Muscle of leg (tissue), 11 donors: ENCODE data around the gene TENT5A. TPM values are rescaled to one million over a fixed set of nuclear protein-coding genes. Genes with fewer than 3 reads are reported as not detected.
A peak's percentile ranks its signal among the peaks of the same experiment; 100 is the strongest.
"Not testable (repeated sequence)": the region's sequence is repeated elsewhere in the genome, so short reads cannot be mapped to it uniquely, and the experiment has no call there.

Source experiments
- DNase-seq: peaks from one replicate; pipeline ENCODE4 v3.0.0; 2013
- H3K27ac ChIP-seq: one replicate; pipeline ENCODE4 v1.5.1; 2013; ENCODE audit warnings: mild to moderate bottlenecking, low read length, control low read depth
- H3K27me3 ChIP-seq: one replicate; pipeline ENCODE4 v1.6.1; 2013; ENCODE audit warnings: low read length; ENCODE audit not compliant: control insufficient read depth, insufficient read depth
- H3K36me3 ChIP-seq: one replicate; pipeline ENCODE4 v1.6.1; 2013; ENCODE audit warnings: low read length; ENCODE audit not compliant: control insufficient read depth, insufficient read depth
- H3K4me1 ChIP-seq: one replicate; pipeline ENCODE4 v1.6.1; 2013; ENCODE audit warnings: low read length; ENCODE audit not compliant: control insufficient read depth, insufficient read depth
- H3K4me3 ChIP-seq: one replicate; pipeline ENCODE4 v1.5.1; 2013; ENCODE audit warnings: low read length, control low read depth
- H3K9me3 ChIP-seq: replicated peaks from 2 replicates; pipeline ENCODE4 v1.6.1; 2013; ENCODE audit warnings: low read depth, low read length; ENCODE audit not compliant: control insufficient read depth
- WGBS: methylation state at CpG from one replicate; pipeline ENCODE4 v1.1.5; 2013; ENCODE audit warnings: missing lambda C conversion rate; ENCODE audit not compliant: insufficient coverage; 5-methylcytosine and 5-hydroxymethylcytosine counted together
- polyA plus RNA-seq, 8 donors: library from polyadenylated mRNA; unstranded; fragments of 120-200 nt; gene quantifications; one replicate each; pipeline versions ENCODE4 v1.2.1 to v1.2.3, GENCODE V29; 2013; ENCODE audit warnings: inconsistent platforms in 1 of 8, low replicate concordance in 1 of 8; ENCODE audit not compliant: insufficient read length in 8 of 8, insufficient read depth in 1 of 8
- total RNA-seq: library from RNA; stranded (reverse); fragments of 120-200 nt; gene quantifications from one replicate; pipeline ENCODE4 v1.2.4, GENCODE V29; 2013

The TENT5A gene
- total and polyA plus RNA-seq, 9 donors: 5.1 to 23.1 (median 9.2) TPM

DNA sequence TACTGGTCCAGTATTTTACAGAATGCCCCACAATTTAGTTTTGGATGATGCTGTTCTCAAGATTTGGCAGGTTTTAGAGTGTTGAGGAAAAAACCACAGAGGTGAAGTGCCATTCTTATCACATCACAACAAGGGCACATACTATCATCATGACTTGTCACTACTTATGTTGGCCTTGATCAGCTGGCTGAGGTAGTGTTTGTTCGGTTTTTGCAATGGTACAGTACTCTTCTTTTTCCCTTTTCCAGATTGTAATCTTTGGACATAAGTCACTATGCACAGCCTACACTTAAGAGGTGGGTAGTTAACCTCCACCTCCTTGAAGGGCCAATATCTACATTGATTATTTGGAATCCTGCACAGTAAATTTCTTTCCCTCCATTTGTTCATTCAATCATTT is 8.8 kb downstream of the TENT5A start:
- Histone ChIP-seq H3K27ac (no peak overlapping the region), H3K4me3 (no peak overlapping the region), H3K4me1 (no peaks in the 10 kb centered on the region), H3K36me3 (no peaks in the 10 kb centered on the region), H3K9me3 (no peaks in the 10 kb centered on the region), H3K27me3 (no peaks in the 10 kb centered on the region)
- no peak for DNase-seq
- no CpG with 5 or more reads among the region's 1 CpG for WGBS

DNA sequence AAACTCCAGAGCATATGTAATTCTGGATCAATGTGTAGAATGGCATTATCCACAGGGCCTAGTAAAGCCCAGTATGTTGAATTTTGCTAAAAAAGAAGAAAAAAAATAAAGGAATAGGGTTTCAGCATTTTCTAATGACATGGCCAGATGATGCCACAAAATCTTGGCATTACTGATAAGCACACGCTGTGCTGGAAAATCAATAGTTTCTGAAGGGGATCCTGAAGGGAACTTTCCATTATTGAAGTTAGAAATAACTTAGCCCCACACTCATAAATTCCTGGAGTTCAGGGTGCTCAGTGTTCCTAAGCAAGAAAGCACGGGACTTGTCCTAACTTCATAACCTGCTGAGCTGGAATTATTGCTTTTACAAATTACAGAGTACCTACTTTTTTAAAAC is 10.8 kb downstream of the TENT5A start:
- DNase-seq: peak; percentile 42
- Histone ChIP-seq H3K4me3 (no peak overlapping the region), H3K4me1 (no peaks in the 10 kb centered on the region), H3K27me3 (no peaks in the 10 kb centered on the region), H3K27ac (no peak overlapping the region), H3K9me3 (no peaks in the 10 kb centered on the region), H3K36me3 (no peaks in the 10 kb centered on the region)
- WGBS: 60% methylated on average over 1 of the region's 2 CpGs

DNA sequence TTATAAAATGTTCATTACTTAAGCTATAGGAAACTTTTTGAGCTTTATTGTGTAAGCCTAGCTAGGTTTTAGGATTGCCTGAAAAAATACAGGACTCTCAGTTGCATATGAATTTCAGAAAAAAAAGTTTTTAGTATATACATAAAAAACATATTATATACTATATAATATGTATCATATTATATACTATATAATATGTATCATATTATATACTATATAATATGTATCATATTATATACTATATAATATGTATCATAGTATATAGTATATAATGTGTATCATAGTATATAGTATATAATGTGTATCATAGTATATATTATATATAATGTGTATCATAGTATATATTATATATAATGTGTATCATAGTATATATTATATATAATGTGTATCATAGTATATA is 11.9 kb downstream of the TENT5A start:
- H3K4me1 ChIP-seq, H3K27ac ChIP-seq, H3K36me3 ChIP-seq, H3K4me3 ChIP-seq, H3K27me3 ChIP-seq, DNase-seq, H3K9me3 ChIP-seq: not testable (repeated sequence)

DNA sequence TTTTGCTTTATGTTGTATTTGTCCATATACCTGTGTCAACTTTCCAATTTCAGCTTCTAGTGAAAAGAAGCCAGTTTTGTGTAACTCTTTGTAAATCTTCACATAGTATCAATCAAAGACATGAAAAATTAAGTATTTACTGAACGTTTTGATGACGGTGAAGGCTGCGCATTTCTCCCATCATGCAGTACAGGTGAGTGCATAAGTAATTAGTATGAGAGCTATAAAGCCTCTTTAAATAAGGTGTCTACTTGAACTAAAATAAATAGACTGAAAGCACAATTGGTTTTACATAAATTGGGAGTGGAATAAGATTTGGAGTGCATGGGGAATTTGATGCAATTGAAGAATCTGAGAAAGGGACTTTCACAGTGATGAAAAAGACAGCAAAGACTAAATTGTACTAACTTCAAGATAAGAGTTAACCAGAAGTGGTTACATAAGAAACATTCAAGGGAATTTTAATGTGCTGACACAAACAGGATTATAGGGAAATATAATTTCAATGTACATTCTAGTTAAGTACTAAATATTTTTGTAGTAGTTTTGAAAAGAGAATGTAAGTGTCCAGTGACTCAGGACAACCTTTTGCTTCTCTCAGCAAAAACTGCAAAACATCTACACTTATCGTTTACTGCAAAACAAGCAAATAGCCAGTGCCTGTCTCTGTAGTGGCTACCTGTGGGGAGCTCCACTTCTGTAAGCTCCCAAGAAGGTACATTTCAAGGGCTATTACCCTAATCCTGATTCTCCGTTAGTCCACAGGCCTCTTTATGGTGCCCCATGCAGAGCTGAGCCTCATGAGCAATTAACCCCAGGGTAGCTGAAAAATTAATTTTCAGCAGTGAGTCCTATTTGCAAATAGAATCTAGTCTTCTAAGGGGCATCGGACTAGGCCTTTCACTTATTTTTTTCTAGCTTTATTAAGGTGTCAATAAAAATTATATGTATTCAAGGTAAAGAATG is 13.0 kb downstream of the TENT5A start:
- DNase-seq: no peak
- WGBS: 59% methylated on average over 2 of the region's 6 CpGs
- Histone ChIP-seq H3K27me3 (no peaks in the 10 kb centered on the region), H3K27ac (no peak overlapping the region), H3K4me3 (no peak overlapping the region), H3K4me1 (no peaks in the 10 kb centered on the region), H3K36me3 (no peaks in the 10 kb centered on the region), H3K9me3 (peaks cover 6% of the 10 kb centered on the region)

DNA sequence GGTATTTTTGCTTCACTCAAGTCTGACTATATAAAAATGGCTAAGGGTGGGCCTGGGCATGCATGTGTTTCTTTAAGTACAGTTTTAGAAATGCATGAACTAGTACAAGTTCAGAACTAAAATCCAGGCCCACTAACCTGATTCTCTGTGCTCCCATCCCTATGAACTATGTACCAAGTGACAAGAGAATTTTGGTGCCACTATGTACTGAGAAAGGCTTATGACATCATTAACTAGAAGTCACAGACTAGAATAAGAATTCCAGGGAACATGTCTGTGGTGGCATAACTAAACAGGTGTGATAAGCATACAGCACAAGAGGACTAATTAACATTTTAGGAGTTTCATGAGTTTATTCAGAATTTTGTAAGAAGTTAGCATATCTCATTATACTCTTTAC is 16.1 kb downstream of the TENT5A start:
- H3K4me1 ChIP-seq: no peaks in the 10 kb centered on the region
- no peak overlapping the region for H3K4me3 ChIP-seq
- H3K36me3 ChIP-seq: no peaks in the 10 kb centered on the region
- H3K27ac ChIP-seq: no peak overlapping the region
- H3K9me3 ChIP-seq: peaks cover 6% of the 10 kb centered on the region
- H3K27me3 ChIP-seq: no peaks in the 10 kb centered on the region
- DNase-seq: no peak

DNA sequence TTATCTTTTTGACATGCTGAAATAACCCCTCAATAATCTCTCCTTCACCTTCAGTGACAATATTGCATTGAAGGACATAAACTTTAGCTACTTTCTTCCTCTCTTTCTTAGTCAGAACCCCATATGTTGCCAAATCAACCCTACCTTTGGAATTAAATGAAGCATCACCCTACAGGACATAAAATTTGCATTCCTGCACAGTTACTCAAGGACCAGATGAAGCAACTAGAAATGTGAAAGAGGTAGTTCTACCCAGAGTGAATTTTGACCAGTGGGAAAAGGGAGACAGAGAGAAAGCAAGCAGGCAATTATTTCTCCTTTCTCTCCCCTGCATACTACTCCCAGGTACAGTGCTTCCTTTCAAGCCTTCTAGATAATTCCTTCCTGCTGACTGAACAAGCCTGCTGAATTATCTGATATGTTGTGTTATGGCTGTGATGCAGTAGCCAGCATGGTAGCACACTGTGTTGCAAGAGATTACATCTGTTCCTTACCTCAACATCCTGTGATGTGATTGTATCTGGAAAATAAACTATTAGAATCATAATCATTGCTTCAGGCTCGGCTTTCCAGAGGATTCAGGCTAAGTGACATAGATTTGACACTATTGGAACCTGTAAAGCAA is 16.6 kb downstream of the TENT5A start:
- no CpG with 5 or more reads among the region's 1 CpG for WGBS
- DNase-seq: no peak
- Histone ChIP-seq H3K36me3 (no peaks in the 10 kb centered on the region), H3K27ac (no peak overlapping the region), H3K4me1 (no peaks in the 10 kb centered on the region), H3K27me3 (no peaks in the 10 kb centered on the region), H3K9me3 (peaks cover 6% of the 10 kb centered on the region), H3K4me3 (no peak overlapping the region)

DNA sequence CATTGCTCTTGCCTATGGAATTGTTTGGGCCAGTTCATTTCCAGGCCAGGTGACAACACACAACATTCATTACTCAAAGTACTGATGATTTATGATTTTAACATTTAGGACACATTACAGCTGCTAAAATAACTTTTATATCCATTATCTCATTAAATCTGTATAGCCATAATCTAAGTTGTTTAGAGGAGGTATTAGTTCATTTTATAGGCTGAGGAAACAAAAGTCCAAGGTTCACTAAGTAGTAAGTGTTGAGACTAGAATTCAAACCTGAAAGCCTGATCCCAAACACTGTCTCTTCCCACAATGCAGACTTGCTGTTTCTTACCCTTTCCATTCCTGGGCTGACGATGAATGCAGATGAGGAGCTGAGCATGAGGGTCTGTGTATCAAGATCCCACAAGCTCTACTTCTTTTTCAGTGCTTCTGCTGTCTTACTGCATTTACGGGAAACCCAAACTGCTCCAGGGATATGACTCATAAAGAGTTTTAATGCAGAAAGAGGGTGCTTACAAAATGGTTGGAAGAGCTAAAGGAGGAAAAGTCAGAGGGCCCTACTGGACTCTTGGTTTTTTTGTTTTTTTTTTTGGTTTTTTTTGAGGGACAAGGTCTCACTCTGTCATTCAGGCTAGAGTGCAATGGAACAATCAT is 17.9 kb downstream of the TENT5A start:
- no peak overlapping the region for H3K4me3 ChIP-seq
- WGBS: 100% methylated on average over 1 of the region's 2 CpGs
- no peaks in the 10 kb centered on the region for H3K36me3 ChIP-seq
- H3K4me1 ChIP-seq: no peaks in the 10 kb centered on the region
- H3K27me3 ChIP-seq: no peaks in the 10 kb centered on the region
- DNase-seq: no peak
- no peak overlapping the region for H3K27ac ChIP-seq
- H3K9me3 ChIP-seq: peaks cover 6% of the 10 kb centered on the region

DNA sequence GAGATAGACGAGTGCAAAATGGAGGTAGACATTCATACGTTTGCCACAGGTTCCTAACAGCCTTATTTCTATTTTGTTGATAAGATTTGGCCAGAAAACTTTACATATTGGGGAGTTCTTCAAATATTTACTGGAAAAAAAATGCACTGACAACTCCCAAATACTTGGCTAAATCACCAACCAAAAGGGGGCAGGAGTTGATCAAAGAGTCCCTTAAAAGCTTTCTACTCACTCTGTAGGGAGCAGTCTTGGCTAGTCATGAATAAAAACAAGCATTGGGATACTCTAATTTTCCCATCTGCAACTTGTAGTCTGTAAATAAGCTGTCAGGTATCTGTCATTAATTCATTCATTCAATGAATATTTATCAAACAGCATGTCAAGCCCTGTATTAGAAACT is 18.4 kb downstream of the TENT5A start:
- Histone ChIP-seq H3K4me3 (no peak overlapping the region), H3K36me3 (no peaks in the 10 kb centered on the region), H3K27me3 (no peaks in the 10 kb centered on the region), H3K27ac (no peak overlapping the region), H3K4me1 (no peaks in the 10 kb centered on the region), H3K9me3 (peaks cover 6% of the 10 kb centered on the region)
- no CpG with 5 or more reads among the region's 2 CpGs for WGBS
- DNase-seq: no peak

DNA sequence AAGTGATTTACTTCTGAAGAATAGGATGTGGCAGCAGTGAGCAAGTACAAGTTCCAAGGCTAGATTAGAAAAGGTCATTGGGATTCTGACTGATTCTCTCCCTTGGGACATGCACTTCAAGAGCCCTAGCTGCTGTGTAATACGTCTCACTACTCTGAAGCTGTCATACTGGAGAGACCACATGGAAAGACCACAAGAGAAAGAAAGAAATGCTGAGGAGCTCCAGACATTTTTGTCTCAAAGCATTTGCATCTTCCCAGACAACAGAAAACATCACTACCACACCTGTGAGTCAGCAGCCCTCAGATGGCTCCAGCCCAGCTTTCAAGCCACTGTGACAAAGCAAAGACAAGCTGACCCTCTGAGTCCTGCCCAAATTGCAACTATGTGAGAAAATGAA is 20.7 kb downstream of the TENT5A start:
- 80% methylated on average over 1 of the region's 1 CpG for WGBS
- Histone ChIP-seq H3K36me3 (no peaks in the 10 kb centered on the region), H3K4me3 (no peak overlapping the region), H3K27ac (no peak overlapping the region), H3K4me1 (no peaks in the 10 kb centered on the region), H3K9me3 (peaks cover 6% of the 10 kb centered on the region), H3K27me3 (no peaks in the 10 kb centered on the region)
- no peak for DNase-seq

DNA sequence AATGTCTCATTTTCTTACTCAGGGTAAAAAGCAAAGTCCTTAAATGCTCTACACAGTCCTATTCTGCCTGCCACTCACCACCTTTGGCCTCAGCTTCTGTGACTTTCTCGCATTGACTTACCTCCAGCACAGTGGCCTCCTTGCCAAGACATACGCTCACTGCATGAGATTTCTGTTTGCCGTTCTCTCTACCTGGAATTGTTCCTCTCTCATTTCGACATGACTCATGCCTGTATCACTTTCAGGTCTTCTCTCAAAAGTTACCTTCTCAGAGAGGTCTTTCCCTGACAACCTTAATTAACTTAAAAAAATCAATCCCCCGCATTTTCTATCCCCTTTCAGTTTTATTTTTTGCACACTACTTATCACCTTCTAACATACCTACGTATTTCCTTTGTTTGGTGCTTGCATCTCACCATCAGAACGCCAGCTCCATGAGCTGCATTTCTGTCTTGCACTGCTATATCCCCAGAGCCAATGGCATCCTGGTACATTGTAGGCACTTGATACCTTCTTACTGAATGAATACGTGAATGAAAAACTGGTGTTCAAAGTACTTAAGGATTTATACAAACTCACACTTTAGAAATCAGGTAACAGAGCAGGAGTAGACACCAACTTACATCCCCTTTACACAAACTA is 24.5 kb downstream of the TENT5A start:
- WGBS: 70% methylated on average over 6 of the region's 8 CpGs
- no peaks in the 10 kb centered on the region for H3K9me3 ChIP-seq
- H3K36me3 ChIP-seq: no peaks in the 10 kb centered on the region
- no peaks in the 10 kb centered on the region for H3K27me3 ChIP-seq
- H3K4me1 ChIP-seq: no peaks in the 10 kb centered on the region
- H3K4me3 ChIP-seq: no peak overlapping the region
- no peak overlapping the region for H3K27ac ChIP-seq
- DNase-seq: no peak
